Sigmoid colon (tissue), 7 donors: ENCODE measurements around the gene C11orf68. TPM values are rescaled to one million over a fixed set of nuclear protein-coding genes. Genes with fewer than 3 reads are reported as not detected.

ENCODE experiments used
- DNase-seq: peaks from one replicate; pipeline ENCODE4 v3.0.0-alpha.2; 2019
- H3K27ac ChIP-seq, 4 donors: fragments of 200-600 bp; sonication (generic); one replicate each; pipeline ENCODE4 v1.5.1; 2016 to 2019; ENCODE audit warnings: mild to moderate bottlenecking in 1 of 4
- H3K27me3 ChIP-seq, 3 donors: fragments of 200-600 bp; sonication (generic); one replicate each; pipeline ENCODE4 v1.5.1; 2019; ENCODE audit warnings: mild to moderate bottlenecking in 1 of 3
- H3K36me3 ChIP-seq, 4 donors: fragments of 200-600 bp; sonication (generic); one replicate each; pipeline ENCODE4 v1.5.1; 2016 to 2019
- H3K4me1 ChIP-seq, 4 donors: fragments of 200-600 bp; sonication (generic); one replicate each; pipeline ENCODE4 v1.5.1; 2017 to 2019
- H3K4me3 ChIP-seq, 4 donors: fragments of 200-600 bp; sonication (generic); one replicate each; pipeline ENCODE4 v1.5.1; 2017 to 2019; ENCODE audit warnings: mild to moderate bottlenecking in 2 of 4, moderate library complexity in 1 of 4
- H3K9me3 ChIP-seq, 4 donors: fragments of 200-600 bp in 3 of 4; sonication (generic) in 3 of 4; one replicate each; pipeline versions ENCODE4 v1.5.1 to v1.6.1; 2013 to 2019
- CTCF ChIP-seq, 4 experiments: fragments of 450-650 bp in 3 of 4; fragments of 200-600 bp in 1 of 4; IDR thresholded peaks; one replicate each; pipeline ENCODE4 v1.5.1; 2016 to 2019; ENCODE audit warnings: antibody characterized with exemption in 4 of 4, mild to moderate bottlenecking in 3 of 4, moderate library complexity in 2 of 4
- EP300 ChIP-seq, 4 donors: sonication (generic); formaldehyde crosslinking; IDR thresholded peaks; one replicate each; pipeline ENCODE4 v1.6.1; 2017; ENCODE audit warnings: antibody characterized with exemption in 4 of 4
- POLR2A ChIP-seq, 2 donors: fragments of 450-650 bp; IDR thresholded peaks; one replicate each; pipeline ENCODE4 v1.6.1; 2016; ENCODE audit warnings: antibody characterized with exemption in 2 of 2, mild to moderate bottlenecking in 2 of 2, moderate library complexity in 2 of 2
- POLR2AphosphoS5 ChIP-seq, 4 donors: sonication (generic); formaldehyde crosslinking; IDR thresholded peaks; one replicate each; pipeline ENCODE4 v1.6.1; 2017; ENCODE audit warnings: antibody characterized with exemption in 4 of 4
- WGBS, 2 donors: extraction: QIAGEN DNeasy Blood & Tissue Kit; methylation state at CpG; one replicate each; pipeline ENCODE4 v1.1.7; 2013; 5-methylcytosine and 5-hydroxymethylcytosine counted together
- intact Hi-C: fragments of 100-400 bp; cut with DNase I; formaldehyde crosslinking; loops from one replicate; pipeline ENCODE4 v1.15.1; 2023
- polyA plus RNA-seq, 3 donors: library from polyadenylated mRNA; stranded (reverse); fragments of 200-250 nt; gene quantifications; one replicate each; pipeline ENCODE4 v1.2.3, GENCODE V29; 2013
- total RNA-seq, 4 donors: library from RNA; depleted of rRNA; stranded (reverse); fragments of >200 nt; gene quantifications; one replicate each; pipeline ENCODE4 v1.1.0, GENCODE V29; 2016
- donor health status: healthy with polysubstance abuse.
- donor health status: Bipolar disorder and iron deficiency.
- donor health status: healthy.

The C11orf68 gene
- total and polyA plus RNA-seq, 7 donors, result 22.1 to 36.3 (median 24.0) TPM

- no peak overlapping the region for H3K4me3 ChIP-seq
- 16 to 24% methylated on average over 9 of the region's 9 CpGs for WGBS, 2 donors
- H3K4me1 ChIP-seq, result peaks cover 0 to 38% (median 34%) of the 10 kb centered on the region in 4 donors
- TF ChIP-seq POLR2A (IDR thresholded peaks at IDR 0.05), result no peak
- peak; percentile 99 to 100 (median 99) for TF ChIP-seq CTCF (IDR thresholded peaks at IDR 0.05)
- peak in 3 of 4 donors; percentile 38 to 44 (median 42) for TF ChIP-seq POLR2AphosphoS5 (IDR thresholded peaks at IDR 0.05)
- no peak for TF ChIP-seq EP300 (IDR thresholded peaks at IDR 0.05)
- H3K27ac ChIP-seq, result peak overlapping the region in 3 of 4 donors; percentile 20 to 63 (median 52)
- no peaks in the 10 kb centered on the region for H3K27me3 ChIP-seq
- intact Hi-C loops, result loop anchor here (1.0 to 5.0 kb wide), 2 partner anchors 105 to 118 kb away; partner anchors contain the start of genes BANF1 and EIF1AD
- peak; percentile 88 for DNase-seq
- H3K36me3 ChIP-seq, result peaks cover 4 to 45% (median 15%) of the 10 kb centered on the region in 4 donors
- no peaks in the 10 kb centered on the region for H3K9me3 ChIP-seq
Observed at GRCh38 chr11:65884716-65885092, 34.2 kb downstream of the C11orf68 start.

GRCh38 chr11:65883786-65884715 lies 34.8 kb downstream of the C11orf68 start:
- Histone ChIP-seq H3K4me3 (no peak overlapping the region), H3K27ac (peak overlapping the region in 3 of 4 donors; percentile 11 to 63 (median 52)), H3K36me3 (peaks cover 4 to 45% (median 15%) of the 10 kb centered on the region in 4 donors), H3K9me3 (no peaks in the 10 kb centered on the region), H3K27me3 (no peaks in the 10 kb centered on the region), H3K4me1 (peaks cover 0 to 31% (median 28%) of the 10 kb centered on the region in 4 donors)
- peak; percentile 65 for DNase-seq
- intact Hi-C loops, result loop anchor here (1.0 kb wide), 1 partner anchor 105 kb away; no protein-coding TSS in a partner anchor
- 82 to 88% methylated on average over 28 of the region's 28 CpGs for WGBS, 2 donors
- no peak for TF ChIP-seq EP300 (IDR thresholded peaks at IDR 0.05)

GRCh38 chr11:65883058-65883761 lies 35.7 kb downstream of the C11orf68 start:
- H3K27ac ChIP-seq, result no peak overlapping the region
- peaks cover 0 to 26% (median 24%) of the 10 kb centered on the region in 4 donors for H3K4me1 ChIP-seq
- H3K27me3 ChIP-seq, result no peaks in the 10 kb centered on the region
- TF ChIP-seq POLR2AphosphoS5 (IDR thresholded peaks at IDR 0.05), result no peak
- TF ChIP-seq CTCF (IDR thresholded peaks at IDR 0.05), result no peak
- TF ChIP-seq POLR2A (IDR thresholded peaks at IDR 0.05), result no peak
- TF ChIP-seq EP300 (IDR thresholded peaks at IDR 0.05), result no peak
- H3K4me3 ChIP-seq, result no peak overlapping the region
- H3K9me3 ChIP-seq, result no peaks in the 10 kb centered on the region
- 94 to 95% methylated on average over 13 of the region's 13 CpGs for WGBS, 2 donors
- peaks cover 4 to 45% (median 15%) of the 10 kb centered on the region in 4 donors for H3K36me3 ChIP-seq
- intact Hi-C loops, result no loop called here
- peak; percentile 64 for DNase-seq

GRCh38 chr11:65882120-65883057 lies 36.5 kb downstream of the C11orf68 start:
- intact Hi-C loops, result no loop called here
- Histone ChIP-seq H3K9me3 (no peaks in the 10 kb centered on the region), H3K36me3 (peaks cover 4 to 45% (median 15%) of the 10 kb centered on the region in 4 donors), H3K4me1 (peaks cover 0 to 19% (median 18%) of the 10 kb centered on the region in 4 donors), H3K27ac (no peak overlapping the region), H3K27me3 (no peaks in the 10 kb centered on the region), H3K4me3 (no peak overlapping the region)
- DNase-seq, result peak; percentile 67
- TF ChIP-seq POLR2AphosphoS5 (IDR thresholded peaks at IDR 0.05) (no peak), CTCF (IDR thresholded peaks at IDR 0.05) (no peak), EP300 (IDR thresholded peaks at IDR 0.05) (no peak), POLR2A (IDR thresholded peaks at IDR 0.05) (no peak)
- WGBS, 2 donors, result 88 to 94% methylated on average over 30 of the region's 30 CpGs
